HK-2 (cell line): ENCODE measurements around the gene ACR.

Experiments used
- DNase-seq: peaks from one replicate; pipeline ENCODE4 v3.0.0-alpha.2; 2018; ENCODE audit not compliant: unreplicated experiment

Gene ACR

DNA sequence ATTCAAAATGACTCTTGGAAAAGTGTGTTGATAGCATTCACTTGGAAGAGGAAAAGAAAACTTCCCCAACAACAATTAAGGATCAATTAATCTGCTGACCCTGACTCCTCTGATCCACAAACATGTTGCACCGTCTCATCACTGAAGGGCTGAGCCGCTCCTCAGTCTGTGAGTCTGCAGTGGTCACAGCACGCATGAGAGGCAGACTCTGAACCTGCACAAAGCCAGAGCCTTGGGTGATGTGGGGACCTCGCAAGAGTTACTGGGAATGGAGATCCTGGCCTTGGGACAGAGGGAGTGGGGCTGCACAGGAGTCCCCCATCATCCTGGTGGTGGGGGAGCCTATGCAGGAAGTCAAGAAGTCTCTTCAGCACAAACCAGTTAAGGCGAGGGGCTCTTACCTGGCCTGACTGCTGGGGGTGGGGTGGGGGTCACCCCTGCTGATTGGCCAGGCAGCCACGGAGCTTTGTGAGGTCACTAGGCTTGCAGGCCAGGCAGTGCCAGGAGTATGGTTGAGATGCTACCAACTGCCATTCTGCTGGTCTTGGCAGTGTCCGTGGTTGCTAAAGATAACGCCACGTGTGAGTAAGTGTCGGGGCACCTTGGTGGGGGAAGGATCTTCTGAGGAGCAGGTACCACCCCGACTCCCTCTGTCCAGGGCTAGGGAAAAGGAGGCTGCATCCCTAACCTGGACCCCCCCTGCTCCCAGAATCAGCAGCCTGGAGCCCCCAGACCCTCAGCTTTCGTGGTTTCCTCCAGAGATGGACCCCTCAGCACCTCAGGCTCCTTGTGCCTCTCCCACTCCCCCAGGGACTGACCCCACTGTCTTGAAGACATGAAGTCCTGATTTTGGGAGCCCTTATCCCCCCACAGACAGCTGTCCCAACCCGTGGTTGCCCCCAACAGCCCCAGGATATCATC lies at the start of gene ACR:
Gene ACR, plus strand, starts transcription at position 477 of the 921 bp plus-strand sequence. Its CDS starts 32 bp downstream, at position 509.
- DNase-seq = no peak

DNA sequence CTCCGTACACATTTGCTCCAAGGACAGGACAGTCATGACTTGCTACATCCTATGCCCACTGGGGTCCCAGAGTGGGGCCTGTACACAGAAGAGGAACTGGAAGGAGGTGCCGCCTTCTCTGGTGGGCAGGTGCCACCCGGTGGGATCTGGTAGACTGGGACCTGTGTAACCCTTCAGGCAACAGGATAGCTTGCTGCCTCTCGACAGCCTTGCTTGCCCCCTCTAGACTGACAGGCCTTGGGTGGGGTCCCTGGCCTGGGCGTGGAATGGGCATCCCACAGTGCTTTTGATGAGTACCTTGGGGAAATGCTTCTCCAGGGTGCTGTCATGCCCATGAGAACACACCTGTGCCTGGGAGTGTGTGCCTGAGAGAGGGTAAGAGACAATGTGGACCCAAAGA lies 49.6 kb upstream of the ACR start:
- no peak for DNase-seq

DNA sequence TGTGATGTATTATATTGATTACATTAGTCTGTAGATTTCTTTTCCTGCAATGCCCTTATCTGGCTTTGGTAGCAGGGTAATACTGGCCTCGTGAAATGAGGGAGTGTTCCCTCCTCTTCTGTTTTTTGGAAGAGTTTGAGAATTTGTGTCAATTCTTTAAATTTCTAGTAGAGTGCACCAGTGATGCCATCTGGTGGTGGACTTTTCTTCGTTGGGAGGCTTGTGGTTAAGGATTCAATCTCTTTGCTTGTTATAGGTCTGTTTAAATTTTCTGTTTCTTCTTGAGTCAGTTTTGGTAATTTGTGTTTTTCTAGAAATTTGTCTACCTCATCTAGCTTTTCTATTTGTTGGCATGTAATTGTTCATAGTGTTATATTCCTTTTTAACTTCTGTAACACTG lies 46.5 kb upstream of the ACR start:
- no peak for DNase-seq

DNA sequence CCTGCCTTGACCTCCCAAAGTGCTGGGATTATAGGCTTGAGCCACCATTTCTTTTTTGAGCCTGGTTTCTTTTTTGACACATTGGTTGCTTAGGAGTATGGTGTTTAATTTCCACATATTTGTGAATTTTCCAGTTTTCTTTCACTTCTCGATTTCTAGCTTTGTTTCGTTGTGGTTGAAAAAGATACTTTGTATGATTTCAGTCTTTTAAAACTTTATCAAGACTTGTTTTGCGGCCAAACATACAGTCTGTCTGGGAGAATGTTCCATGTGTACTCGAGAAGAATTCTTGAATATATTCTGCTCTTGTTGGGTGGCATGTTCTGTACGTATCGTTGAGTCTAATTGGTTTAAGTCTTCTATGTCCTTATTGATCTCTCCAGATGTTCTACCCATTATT lies 44.5 kb upstream of the ACR start:
- DNase-seq = no peak

DNA sequence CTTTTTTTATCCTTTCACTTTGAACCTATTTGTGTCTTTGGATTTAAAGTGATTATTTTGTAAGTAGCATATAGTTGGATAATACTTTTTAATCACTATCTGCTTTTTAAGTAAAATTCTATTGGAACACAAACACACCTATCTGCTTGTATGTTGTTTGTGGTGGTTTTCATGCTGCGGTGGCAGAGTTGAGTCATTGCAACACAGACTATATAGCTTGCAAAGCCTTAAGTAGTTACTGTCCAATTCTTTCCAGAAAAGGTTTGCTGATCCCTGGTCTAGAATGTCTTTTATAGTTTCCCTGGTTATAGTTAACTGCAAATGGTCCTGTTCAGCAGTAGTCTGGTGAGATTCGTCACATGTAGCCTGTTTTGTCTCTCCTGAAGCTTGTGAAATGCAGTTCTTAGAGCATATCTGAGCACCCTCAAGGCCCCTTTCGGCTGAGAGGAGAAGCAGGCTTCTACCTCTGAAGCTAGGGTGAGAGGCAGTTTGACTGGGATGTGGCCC lies 43.9 kb upstream of the ACR start:
- DNase-seq = no peak

DNA sequence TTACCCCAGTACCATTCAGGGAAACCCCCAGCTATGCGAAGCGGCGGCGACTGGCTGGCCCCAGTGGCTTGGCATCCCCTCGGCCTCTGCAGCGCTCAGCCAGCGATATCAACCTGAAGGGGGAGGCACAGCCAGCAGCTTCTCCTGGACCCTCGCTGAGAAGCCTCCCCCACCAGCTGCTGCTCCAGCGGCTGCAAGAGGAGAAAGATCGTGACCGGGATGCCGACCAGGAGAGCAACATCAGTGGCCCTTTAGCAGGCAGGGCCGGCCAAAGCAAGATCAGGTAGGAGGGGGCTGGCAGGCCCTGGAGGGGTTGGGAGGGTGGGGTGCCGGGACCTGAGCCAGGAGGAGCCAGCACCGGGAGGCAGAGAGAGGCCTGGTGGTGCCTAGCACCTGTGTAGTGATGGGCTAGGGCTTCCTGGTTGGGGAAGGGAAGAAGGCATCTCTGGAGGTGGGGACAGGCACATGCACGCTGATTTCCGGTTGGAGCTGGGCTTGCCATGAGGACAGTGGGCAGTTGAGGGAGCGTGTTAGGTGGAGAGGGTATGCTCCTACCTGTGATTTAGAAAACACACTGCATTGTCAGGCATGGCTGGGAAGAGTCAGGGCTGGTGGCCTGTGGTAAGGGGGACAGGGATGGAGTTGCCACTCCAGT lies 43.1 kb upstream of the ACR start:
- DNase-seq = no peak

DNA sequence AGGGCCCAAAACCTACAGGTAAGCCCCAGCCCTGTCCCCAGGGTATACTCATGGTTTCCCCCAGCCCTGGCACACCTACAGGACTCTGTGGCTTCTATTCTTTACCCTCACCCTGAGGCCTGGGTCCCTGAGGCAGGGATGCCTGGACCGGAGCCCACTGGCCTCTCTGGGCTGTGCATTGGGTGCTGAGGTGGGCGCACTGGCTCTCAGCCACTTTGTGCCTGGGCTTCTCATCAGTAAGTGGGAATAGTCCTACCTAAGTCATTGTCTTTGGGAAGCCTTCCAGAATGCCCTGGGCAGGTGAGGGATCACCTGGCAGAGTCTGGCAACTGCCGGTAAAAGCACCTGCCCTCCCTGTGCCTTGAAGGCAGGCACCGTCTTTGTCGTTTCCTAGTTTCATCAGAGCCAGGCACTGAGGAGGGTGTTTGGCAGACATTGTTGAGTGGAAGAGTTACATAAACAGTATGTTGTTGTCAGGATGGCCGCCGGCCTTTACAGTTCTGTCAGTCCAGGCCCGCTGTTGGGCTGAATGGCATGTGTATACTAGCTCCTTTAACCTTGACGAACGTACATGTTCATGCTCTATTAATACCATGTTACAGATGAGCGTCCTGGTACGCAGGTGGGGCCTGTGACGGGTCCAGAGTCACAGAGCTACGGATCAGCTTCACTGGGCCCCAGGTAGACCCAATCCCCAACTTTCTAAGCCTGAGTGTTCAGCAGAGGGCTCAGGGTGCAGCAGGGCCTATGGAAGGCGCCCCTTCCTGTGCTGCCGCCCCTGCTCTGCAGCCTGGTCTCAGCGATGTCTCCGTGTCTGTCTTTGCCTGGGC lies 42.4 kb upstream of the ACR start:
- DNase-seq = no peak

DNA sequence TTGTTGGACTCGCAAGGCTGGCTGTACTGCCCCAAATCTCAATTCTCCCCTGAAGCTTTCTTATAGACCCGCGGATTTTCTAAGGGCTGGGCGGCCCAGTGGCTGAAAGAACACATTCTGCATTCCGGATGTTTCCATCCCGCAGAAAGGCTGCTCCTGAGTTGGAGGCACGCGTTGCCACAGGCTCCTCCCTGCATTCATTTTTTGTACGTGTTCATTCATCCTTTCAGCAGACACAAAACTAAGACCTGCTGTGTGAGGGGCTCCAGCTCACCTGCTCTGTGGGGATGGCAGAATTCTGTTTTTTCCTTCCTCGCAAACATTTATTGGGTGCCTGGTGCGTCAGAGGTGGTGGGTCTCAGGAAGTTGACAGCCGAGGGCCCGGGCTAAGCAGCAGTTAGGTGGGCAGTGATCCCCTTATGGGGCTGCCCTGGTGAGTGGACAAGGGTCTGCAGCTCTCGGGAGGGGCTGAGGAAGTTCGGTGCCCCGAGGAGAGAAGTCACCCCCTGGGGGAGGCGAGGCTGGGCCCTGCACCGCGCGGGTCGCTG lies 41.7 kb upstream of the ACR start:
- DNase-seq = no peak

DNA sequence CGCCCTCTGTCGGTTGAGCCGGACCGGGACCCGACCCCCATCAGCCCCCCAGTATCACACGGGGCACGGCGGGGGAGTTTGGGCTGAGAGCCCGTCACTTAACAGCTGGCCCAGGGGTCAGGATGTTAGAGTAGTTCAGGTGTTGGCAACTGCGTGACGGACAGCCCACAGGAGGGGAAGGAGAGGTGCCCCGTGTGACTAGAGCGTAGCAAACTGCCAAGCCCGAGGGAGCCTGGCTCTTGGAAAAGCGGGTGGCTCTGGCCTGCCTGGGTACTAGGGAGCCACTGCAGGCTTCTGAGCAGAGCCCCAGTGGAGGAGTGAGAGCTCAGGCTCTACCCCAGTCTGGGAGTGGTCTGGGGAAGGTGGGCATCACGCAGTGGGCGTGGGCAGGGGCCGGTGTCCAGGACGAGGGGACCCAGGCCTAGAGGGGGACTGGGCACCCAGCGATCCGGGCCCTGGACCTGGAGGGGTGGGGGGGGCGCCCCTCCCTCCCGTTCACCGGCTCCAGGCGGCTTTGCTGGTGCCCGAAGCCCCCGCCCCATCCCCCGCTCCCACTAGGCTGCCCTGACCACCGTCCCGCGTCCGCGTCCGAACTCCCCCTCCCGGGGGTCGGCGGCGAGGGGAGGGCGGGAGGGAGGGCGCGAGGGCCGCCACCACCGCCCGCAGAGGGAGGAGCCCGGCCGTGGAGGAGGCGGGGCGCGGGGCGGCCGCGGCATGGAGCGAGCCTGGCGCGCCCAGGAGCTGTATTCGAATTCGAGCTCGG lies 41.0 kb upstream of the ACR start:
- DNase-seq = no peak

DNA sequence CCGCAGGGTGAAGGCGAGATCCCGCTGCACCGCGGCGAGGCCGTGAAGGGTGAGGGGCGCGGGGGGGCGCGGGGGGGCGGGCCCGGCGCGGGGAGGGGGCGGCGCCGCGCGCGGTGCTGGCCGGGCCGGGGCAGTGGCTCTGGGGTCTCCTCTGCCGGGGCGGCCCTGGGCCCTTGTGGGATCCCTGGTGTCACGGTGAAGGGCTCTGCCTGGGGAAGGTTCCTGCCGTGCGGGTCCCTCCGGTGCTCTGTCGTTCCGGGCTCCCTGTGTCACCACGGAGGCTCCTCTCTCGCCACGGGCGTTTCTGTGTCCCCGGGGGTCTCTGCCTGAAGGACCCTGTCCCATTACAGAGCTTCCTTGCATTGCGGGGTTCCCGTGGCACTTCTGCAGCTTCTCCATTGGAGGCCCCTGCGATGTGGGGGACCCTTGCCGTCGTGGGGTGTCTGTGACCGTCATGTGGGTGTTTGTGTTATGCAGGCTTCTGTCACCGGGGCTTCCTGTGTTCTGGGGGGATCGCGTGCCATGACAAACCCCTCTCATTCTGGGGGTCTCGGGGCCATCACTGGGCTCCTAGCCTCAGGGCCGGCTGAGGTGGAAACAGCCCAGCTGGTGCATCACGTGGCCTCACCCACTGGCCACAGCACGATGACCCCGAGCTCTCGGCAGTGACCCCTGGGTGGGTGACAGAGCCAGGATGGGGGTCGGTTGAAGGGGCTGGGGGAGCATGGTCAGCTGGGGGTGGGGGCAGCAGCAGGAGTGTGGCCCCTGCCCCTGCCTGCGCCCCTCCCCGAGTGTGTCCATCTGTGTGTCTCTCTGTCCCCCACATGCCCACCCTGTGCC lies 40.1 kb upstream of the ACR start:
- DNase-seq = no peak

DNA sequence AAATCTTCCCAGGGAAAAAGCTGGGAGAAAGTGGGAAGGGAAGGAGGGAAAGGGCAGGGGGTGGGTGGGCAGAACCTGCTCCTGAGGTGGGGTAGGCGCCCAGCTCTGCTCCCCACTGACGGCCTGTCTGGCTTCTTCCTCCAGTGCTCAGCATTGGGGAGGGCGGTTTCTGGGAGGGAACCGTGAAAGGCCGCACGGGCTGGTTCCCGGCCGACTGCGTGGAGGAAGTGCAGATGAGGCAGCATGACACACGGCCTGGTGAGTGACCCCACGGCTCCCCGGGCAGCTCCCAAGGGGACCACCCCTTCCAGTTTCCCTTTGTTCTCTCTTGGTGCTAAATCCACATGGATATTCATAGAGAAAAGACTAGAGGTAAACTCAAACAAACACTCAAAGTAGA lies 39.5 kb upstream of the ACR start:
- no peak for DNase-seq

DNA sequence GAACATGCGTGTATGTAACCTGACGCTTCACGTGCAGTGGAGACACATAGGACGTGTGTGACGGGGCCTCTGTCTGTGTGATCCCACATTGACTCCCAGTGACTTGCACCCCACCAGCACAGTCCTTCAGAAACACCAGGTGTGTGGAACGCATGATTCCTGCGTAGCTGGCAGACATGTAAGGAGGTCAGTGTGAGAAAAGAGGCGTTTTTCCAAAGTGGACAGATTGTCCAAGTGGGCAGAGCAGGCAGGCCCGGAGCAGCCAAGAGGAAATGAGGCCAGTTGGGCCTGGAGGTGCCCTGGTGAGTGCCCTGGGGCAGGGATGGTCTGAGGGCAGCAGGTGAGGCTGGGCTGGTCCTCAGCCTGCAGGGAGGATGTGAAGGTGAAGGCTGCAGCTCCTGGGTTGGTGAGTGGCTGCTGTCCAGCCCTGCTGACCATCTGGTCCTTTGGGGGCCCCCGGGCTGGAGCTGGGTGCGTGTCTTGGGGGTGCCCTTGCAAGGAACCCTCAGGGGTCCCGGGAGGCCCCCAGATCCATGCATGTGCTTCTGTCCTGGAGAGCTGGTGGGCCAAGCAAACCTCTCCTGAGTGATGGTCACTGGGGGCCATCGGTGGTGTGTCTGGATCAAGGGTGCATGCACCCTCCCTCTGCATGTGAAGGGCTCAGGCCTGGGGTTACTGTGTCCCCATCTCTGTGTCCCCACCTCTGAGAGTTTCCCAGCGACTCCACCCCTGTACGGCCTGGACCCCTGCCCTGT lies 38.8 kb upstream of the ACR start:
- no peak for DNase-seq

DNA sequence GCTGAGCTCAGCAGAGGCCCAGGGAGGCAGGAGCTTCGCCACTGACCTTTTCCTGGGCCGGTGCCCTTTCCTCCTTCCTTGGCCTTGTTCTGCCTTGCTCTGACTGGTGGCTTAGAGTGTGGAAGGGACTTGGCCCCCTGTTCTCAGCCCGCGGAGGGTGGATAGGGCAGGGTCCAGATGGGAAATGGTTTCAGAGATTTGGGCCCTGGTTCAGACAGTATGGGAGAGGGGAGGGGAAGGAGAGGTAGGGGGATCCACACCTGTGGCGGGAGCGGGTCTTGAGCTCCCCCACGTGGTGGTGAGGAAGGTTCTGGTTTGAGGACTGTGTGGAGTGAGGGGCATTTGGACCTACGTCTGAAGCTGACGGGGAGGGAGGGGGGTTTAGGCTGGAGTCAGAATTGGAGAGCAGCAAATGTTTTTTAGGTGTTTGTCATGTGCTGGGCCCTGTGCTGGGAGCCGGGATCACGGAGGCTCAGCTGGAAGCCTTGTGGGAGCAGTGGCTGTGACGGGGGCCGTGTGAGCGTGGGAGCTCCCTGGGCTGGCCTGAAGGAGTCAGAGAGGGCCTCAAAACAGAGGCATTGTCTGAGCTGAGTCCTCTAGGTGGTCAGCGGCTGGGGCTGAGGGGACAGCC lies 38.1 kb upstream of the ACR start:
- DNase-seq = no peak

DNA sequence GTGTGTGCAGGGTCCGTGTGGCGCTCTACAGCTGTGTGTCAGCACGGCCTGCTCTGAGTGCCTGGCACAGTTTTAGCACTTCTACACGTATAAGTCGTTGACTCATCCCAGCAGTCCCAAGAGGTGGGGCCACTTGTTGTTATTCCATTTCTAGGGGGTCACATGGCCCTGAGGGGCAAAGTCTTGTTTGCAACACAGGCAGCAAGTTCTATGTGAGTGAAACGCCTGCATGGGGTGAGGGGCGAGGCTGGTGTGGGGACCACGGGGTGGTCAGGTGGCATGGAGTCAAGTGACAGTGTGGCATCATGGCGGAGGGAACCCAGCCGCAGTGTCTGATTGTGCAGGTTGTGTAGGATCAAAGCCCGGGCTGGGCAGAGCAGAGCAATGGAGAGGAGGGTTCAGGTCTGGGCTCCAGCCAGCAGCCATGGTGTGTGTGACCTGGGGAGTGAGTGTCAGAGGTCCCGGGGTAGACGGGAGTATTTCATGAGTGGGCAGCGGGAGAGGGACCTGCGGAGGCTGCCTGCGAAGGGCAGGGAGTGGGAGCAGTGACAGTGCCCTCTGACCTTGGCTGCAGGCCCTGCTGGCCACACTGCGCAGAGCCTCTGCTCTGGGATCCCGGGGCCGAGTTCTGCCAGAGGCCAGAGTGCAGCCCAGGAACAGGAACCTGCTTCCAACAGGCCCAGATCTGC lies 37.5 kb upstream of the ACR start:
- DNase-seq = no peak

DNA sequence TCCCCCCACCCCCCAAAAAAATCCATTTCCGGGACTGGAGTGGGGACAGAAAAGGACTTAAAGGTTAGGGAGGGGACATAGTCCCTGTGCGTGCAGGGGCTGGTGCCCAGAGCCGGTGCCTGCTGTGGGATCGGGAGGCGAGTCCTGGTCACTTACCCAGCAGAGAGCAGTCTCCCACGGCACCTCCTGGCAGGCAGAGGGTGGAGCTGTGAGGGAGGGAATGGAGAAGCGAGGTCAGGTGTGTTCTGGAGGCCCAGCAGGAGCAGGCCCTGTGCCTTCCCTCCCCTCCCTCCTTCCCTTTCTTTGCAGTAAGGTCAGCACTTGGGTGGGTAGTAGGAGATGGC lies 37.0 kb upstream of the ACR start:
- DNase-seq = no peak

DNA sequence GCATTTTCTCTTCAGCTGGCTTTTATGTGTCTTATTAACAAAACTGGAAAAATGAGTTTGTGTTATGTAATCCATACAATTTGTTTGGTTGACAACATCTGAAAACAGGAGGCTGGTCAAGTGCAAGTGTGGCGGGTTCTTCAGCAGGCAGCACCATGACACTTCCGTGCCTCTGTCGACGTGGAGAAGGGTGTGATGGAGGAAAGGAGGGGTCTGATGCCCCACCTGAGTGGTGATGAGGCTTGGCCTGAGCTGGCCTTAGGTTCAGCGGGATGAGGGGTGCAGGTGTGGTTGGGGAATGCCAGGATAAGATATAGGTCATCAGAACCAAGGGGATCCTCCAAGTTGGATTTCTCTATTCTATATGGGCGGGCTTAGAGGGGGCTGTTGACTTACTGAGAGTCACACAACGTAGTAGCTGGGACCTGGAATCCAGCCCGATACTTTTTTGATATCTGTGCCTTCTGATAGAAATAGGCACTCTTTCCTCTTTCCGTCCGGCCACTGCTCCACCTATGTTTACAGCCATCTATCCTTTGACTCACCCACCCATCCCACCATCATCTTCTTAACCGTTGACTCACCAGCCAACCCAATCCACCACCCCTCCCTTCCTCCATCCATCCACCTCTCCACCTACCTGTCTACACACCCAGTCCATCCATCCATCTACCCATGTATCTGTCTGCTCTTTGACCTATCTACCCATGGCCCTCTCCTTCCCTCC lies 36.4 kb upstream of the ACR start:
- DNase-seq = no peak

DNA sequence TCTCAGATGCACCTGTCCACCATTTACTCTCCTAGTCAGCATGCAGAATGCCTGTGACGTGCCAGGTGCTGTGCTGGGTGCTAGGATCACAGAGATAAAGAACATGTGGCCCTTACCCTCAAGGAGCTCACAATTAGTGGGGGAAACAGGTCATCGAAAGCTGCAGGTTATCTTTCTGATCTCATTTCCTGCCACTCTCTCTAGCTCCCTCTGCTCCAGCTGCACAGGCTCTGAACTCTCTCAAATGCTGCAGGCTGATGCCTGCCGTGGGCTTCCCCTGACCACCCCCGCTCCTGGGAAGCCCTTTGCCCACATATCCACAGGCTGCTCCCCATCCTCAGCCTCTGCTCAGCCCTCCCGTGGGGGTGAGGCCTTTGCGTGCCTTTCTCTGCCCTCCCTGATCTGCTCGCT lies 35.7 kb upstream of the ACR start:
- DNase-seq = no peak
